ENCODE results near the gene PLEKHN1.

Gene PLEKHN1

DNA sequence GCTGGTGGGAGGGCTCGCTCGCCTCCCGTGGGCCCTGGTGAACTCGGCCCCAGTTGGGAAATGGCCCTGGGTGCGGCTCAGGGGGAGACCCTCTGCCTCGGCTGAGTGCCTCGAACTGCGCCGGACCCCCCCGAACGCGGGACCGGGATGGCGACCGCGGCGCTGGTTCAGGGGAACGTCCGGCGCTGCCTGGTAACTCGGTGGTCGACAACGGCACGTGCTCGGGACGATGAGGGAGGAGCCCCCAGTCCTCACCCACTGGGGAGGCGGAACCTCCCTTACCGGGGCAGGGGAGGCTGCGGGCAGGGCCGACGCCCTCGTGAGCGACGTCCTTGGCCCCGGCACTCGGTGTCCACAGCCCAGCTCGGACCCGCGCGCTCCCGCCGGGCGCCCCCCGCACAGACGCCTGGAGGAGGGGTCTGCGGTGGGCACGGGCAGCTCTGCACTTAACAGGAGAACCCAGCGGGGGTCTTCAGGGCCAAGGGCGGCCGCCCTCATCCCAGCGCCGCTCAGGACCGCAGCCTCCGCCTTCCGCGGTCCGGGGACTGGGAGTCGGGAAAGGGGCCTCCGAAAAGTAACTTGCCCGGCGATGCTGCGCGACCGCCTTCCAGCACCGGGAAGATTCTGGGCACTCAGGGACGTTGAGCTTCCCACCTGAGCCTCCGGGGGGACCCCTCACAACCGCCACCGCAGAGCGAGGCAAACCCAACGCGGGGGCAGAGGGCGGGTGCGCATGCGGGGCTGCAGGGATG lies 31.9 kb downstream of the PLEKHN1 start:
- Histone ChIP-seq H3K4me1 (ENCODE audit: control insufficient read depth, insufficient read depth, low read length) (peaks cover 29% of the 10 kb centered on the region), H3K27me3 (ENCODE audit: control insufficient read depth in 1 of 2, insufficient read depth in 2 of 2, low read length in 2 of 2) (peaks cover 2% of the 10 kb centered on the region in 2 donors), H3K4me3 (ENCODE audit: low read length in 2 of 2) (peak overlapping the region in 1 of 2 donors; percentile 40)

DNA sequence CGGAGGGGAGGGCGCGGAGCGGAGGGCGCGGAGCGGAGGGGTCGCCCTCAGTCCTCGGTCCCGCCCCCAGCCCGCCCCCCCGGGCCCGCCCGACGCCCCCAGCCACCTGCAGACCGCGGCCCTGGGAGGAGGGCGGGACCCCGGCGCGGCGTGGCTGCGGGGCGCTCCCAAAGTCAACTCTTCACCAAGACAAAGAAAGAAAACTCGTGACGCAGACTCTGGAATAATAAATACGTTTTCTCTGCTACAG lies 32.4 kb downstream of the PLEKHN1 start:
- peak overlapping the region; percentile 58 to 72 for H3K9ac ChIP-seq (ENCODE audit: low read length in 2 of 2)
- H3K9me3 ChIP-seq (ENCODE audit: control insufficient read depth in 2 of 2, low read length in 2 of 2), result no peaks in the 10 kb centered on the region
- H3K27ac ChIP-seq (ENCODE audit: low read length), result no peak overlapping the region
- peak overlapping the region in 1 of 2 donors; percentile 78 for H3K4me3 ChIP-seq (ENCODE audit: low read length in 2 of 2)
- H3K36me3 ChIP-seq (ENCODE audit: control insufficient read depth in 2 of 2, insufficient read depth in 2 of 2, low read length in 2 of 2), result no peaks in the 10 kb centered on the region
- H3K4me1 ChIP-seq (ENCODE audit: control insufficient read depth, insufficient read depth, low read length), result peaks cover 29% of the 10 kb centered on the region
- peaks cover 2% of the 10 kb centered on the region in 2 donors for H3K27me3 ChIP-seq (ENCODE audit: control insufficient read depth in 1 of 2, insufficient read depth in 2 of 2, low read length in 2 of 2)

More for the DNA sequence above, 31.9 kb downstream of the PLEKHN1 start:
- H3K9me3 ChIP-seq (ENCODE audit: control insufficient read depth in 2 of 2, low read length in 2 of 2), result no peaks in the 10 kb centered on the region
- H3K9ac ChIP-seq (ENCODE audit: low read length in 2 of 2), result no peak overlapping the region
- H3K36me3 ChIP-seq (ENCODE audit: control insufficient read depth in 2 of 2, insufficient read depth in 2 of 2, low read length in 2 of 2), result no peaks in the 10 kb centered on the region
- H3K27ac ChIP-seq (ENCODE audit: low read length), result no peak overlapping the region

DNA sequence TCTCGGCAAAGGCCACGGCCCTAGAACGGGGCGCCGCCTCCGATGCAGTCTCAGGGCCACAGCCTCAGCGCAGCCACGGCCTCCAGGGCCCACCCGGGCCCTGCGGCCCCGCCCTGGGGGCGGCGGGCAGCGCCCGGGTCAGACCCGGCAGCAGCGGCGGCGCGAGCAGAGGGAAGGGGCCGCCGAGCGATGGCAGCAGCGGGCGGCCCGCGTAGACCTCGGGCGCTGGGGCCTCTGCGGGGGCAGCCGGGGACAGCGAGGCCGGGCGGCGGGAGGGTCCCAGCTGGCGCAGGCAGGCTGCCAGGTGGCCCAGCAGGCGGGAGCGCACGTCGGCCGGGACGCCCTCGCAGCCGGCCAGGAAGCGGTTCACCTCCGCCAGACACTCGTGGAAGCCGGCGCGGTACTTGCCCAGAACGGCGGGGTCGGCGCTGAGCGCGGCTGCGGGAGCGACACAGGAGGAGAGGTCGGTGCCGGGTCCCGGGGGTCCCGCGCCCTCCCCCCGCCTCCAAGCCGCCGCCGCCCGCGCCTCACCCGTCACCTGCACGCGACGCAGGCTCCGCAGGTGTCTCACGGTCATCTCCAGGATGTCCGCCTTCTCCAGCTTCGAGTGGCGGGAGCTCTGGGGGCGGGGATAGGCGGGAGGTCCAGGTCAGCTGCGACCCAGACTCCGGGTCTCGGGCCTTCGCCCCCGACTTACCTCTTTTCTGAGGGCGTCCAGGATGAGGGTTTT lies 32.9 kb downstream of the PLEKHN1 start:
- peak overlapping the region; percentile 72 to 76 for H3K9ac ChIP-seq (ENCODE audit: low read length in 2 of 2)
- no peaks in the 10 kb centered on the region for H3K9me3 ChIP-seq (ENCODE audit: control insufficient read depth in 2 of 2, low read length in 2 of 2)
- H3K4me3 ChIP-seq (ENCODE audit: low read length in 2 of 2), result peak overlapping the region; percentile 65 to 78
- H3K36me3 ChIP-seq (ENCODE audit: control insufficient read depth in 2 of 2, insufficient read depth in 2 of 2, low read length in 2 of 2), result no peaks in the 10 kb centered on the region
- H3K27me3 ChIP-seq (ENCODE audit: control insufficient read depth in 1 of 2, insufficient read depth in 2 of 2, low read length in 2 of 2), result peaks cover 2% of the 10 kb centered on the region in 2 donors
- peaks cover 29% of the 10 kb centered on the region for H3K4me1 ChIP-seq (ENCODE audit: control insufficient read depth, insufficient read depth, low read length)
- peak overlapping the region; percentile 41 for H3K27ac ChIP-seq (ENCODE audit: low read length)

DNA sequence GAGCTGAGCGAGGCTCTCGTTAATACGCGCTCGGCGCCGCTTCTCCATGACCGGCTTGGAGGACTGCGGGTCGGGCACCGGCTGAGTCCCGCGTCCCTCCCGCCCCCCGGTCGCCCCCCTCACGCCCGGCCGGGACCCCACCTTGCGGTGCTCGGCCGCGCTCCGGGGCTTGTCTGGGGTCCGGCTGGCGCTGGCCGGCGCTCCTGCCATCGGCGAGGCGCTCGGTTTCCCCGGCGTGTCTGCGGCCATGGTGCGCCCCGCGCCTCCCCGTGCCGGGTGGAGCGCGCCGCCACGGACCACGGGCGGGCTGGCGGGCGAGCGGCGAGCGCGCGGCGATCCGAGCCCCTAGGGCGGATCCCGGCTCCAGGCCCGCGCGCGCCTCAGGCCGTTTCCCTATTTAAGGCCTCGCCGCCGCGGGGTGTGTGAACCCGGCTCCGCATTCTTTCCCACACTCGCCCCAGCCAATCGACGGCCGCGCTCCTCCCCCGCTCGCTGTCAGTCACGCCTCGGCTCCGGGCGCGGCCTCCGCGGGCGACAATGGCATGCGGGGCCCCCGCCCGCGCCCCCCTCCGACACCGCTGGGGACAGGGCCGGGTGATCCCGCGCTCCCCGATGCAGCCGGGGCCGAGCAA lies 33.6 kb downstream of the PLEKHN1 start, which contains the start of gene HES4:
Gene HES4 (minus strand): TSS at position 373 of the 632 bp plus-strand sequence. CDS start 124 bp downstream, at position 249.
- Histone ChIP-seq H3K9me3 (ENCODE audit: control insufficient read depth in 2 of 2, low read length in 2 of 2) (no peaks in the 10 kb centered on the region), H3K27me3 (ENCODE audit: control insufficient read depth in 1 of 2, insufficient read depth in 2 of 2, low read length in 2 of 2) (peaks cover 2% of the 10 kb centered on the region in 2 donors), H3K4me1 (ENCODE audit: control insufficient read depth, insufficient read depth, low read length) (peaks cover 32% of the 10 kb centered on the region), H3K9ac (ENCODE audit: low read length in 2 of 2) (peak within 1 kb of the TSS; percentile 79 to 88), H3K36me3 (ENCODE audit: control insufficient read depth in 2 of 2, insufficient read depth in 2 of 2, low read length in 2 of 2) (no peaks in the 10 kb centered on the region), H3K27ac (ENCODE audit: low read length) (peak within 1 kb of the TSS; percentile 97), H3K4me3 (ENCODE audit: low read length in 2 of 2) (peak within 1 kb of the TSS; percentile 65 to 78)

DNA sequence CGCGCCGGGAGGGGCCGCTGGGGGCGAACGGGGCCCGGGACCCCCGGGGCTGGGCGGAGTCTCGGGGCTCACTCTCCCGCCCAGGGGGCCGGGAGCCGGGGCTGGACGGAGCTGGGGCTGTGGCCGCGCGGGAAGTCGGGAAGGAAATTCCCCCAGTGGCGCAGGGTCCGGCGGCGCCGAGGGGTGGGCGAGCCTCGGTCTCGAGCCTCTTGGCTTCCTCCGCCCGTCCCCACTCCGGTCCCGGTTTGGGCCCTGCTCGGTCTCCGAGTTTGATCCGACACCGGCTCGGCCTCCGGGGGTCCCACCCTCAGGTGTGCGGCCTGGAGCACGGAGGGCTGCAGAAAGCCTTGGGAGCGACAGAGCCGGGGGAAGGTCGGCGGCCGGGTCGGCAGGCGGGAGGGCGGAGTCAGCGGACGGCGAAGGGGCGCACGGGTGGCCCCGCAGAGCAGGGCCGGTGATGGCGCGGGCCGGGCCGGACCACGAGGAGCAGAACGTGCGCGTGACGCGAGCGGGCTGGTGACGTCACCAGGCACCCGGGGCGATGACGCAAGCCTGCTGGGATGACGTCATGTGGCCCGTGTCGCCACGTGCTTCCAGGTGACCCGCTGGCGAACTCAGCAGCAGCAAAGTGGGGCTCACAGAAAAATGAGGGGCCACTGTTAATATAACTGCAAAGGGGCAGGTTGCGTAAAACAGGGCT lies 34.2 kb downstream of the PLEKHN1 start:
- H3K27me3 ChIP-seq (ENCODE audit: control insufficient read depth in 1 of 2, insufficient read depth in 2 of 2, low read length in 2 of 2), result peaks cover 2% of the 10 kb centered on the region in 2 donors
- no peaks in the 10 kb centered on the region for H3K9me3 ChIP-seq (ENCODE audit: control insufficient read depth in 2 of 2, low read length in 2 of 2)
- H3K4me3 ChIP-seq (ENCODE audit: low read length in 2 of 2), result peak overlapping the region; percentile 62 to 78
- peak overlapping the region; percentile 97 for H3K27ac ChIP-seq (ENCODE audit: low read length)
- H3K36me3 ChIP-seq (ENCODE audit: control insufficient read depth in 2 of 2, insufficient read depth in 2 of 2, low read length in 2 of 2), result no peaks in the 10 kb centered on the region
- peak overlapping the region; percentile 79 to 88 for H3K9ac ChIP-seq (ENCODE audit: low read length in 2 of 2)
- peaks cover 39% of the 10 kb centered on the region for H3K4me1 ChIP-seq (ENCODE audit: control insufficient read depth, insufficient read depth, low read length)

DNA sequence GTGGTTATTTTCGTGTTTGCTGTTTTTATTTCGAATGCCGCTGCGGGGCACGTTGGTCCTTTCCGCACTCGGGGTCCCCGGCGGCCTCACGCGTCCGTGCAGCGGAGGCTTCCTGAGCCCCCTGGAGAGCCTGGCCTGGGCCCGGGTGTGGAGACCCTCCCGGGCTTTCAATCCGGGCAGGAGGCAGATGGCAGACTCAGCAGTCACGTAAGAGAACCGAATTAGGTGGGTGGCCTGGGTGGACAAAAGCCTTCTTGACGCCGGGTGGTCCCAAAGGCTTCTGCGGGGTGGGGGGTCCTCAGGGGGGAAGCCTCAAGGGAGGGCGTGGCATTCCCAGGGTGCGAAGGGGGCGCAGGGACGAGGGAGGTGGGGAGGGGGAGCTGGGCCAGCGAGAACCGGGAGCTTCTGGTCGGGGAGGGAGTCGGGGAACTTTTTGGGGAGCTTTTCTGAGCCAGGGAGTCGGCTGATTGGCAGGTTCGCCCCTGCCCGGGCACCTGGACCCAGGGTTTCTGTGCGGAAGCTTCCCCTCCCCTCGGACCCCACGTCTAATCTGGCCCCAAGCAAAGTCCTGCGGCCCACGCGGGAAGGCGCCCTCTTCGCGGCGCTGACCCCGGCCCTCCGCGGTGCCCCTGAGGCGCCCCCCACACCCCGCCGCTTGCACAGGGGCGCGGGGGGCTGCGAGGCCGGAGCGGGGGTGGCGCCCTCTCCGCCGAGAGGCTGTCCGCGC lies 34.9 kb downstream of the PLEKHN1 start:
- H3K9ac ChIP-seq (ENCODE audit: low read length in 2 of 2), result peak overlapping the region; percentile 79 to 88
- peak overlapping the region; percentile 97 for H3K27ac ChIP-seq (ENCODE audit: low read length)
- peaks cover 42% of the 10 kb centered on the region for H3K4me1 ChIP-seq (ENCODE audit: control insufficient read depth, insufficient read depth, low read length)

DNA sequence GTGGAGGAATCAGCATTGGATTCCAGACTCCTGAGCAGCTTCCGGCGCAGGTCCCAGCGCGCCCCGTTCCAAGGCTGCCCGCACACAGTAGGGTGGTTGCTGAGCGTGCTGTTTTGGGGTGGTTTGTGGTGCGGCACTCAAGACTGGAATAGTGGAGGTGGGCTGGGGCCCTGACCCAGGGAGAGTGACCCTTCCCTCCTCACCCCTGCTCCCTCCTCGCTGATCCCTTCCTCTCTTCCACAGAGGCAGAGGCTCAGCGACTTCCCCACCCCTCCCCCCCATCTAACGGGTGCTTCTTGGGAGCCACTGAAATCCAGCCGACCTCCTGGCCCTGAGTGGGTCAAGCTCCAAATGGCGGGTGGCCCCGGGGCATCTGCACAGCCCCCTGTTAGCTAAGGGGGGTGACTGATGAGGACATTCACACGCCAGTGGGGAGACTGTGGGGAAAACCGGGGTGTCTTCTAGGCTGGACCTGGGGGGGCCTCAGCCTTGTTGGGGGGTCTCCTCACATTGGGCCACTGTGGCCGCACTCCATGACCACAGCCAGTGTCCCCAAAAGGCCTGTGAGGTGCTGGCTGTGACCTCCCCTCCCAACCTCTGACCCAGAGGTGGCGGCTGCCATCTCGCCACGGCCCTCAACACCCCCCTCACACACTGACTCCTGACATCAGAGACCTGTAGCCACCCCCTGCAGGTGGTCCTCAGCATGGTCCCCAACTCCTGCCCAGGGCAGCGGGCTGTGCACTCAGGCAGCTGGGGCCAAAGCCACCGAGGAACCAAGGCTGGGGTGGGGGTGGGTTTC lies 37.5 kb downstream of the PLEKHN1 start:
- no peak overlapping the region for H3K9ac ChIP-seq (ENCODE audit: low read length in 2 of 2)
- no peaks in the 10 kb centered on the region for H3K36me3 ChIP-seq (ENCODE audit: control insufficient read depth in 2 of 2, insufficient read depth in 2 of 2, low read length in 2 of 2)
- H3K27ac ChIP-seq (ENCODE audit: low read length), result no peak overlapping the region
- H3K4me3 ChIP-seq (ENCODE audit: low read length in 2 of 2), result no peak overlapping the region
- H3K27me3 ChIP-seq (ENCODE audit: control insufficient read depth in 1 of 2, insufficient read depth in 2 of 2, low read length in 2 of 2), result peaks cover 6 to 13% of the 10 kb centered on the region in 2 donors
- H3K9me3 ChIP-seq (ENCODE audit: control insufficient read depth in 2 of 2, low read length in 2 of 2), result no peaks in the 10 kb centered on the region
- peaks cover 29% of the 10 kb centered on the region for H3K4me1 ChIP-seq (ENCODE audit: control insufficient read depth, insufficient read depth, low read length)

More for the DNA sequence above, 34.9 kb downstream of the PLEKHN1 start:
- Histone ChIP-seq H3K4me3 (ENCODE audit: low read length in 2 of 2) (peak overlapping the region; percentile 62 to 78), H3K9me3 (ENCODE audit: control insufficient read depth in 2 of 2, low read length in 2 of 2) (no peaks in the 10 kb centered on the region), H3K27me3 (ENCODE audit: control insufficient read depth in 1 of 2, insufficient read depth in 2 of 2, low read length in 2 of 2) (peaks cover 2 to 7% of the 10 kb centered on the region in 2 donors), H3K36me3 (ENCODE audit: control insufficient read depth in 2 of 2, insufficient read depth in 2 of 2, low read length in 2 of 2) (no peaks in the 10 kb centered on the region)

DNA sequence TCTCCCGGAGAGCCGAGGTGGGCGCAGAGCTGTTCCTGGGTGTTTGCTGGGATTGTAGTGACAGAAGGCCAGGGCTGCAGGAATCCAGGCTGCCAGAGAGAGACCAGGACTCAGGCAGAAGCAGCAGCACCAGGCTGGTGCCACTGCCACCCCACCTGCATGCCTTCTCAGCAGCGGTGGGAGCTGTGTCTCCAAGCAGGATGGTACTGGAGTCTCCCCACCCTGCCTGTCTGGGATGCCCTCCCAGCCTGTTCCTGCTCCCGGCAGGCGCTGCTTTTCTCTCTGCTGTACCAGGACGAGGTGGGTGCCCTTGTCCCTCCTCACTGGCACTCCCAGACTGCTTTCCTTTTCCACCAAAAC lies 38.1 kb downstream of the PLEKHN1 start:
- H3K4me3 ChIP-seq (ENCODE audit: low read length in 2 of 2), result no peak overlapping the region
- no peak overlapping the region for H3K9ac ChIP-seq (ENCODE audit: low read length in 2 of 2)
- no peaks in the 10 kb centered on the region for H3K9me3 ChIP-seq (ENCODE audit: control insufficient read depth in 2 of 2, low read length in 2 of 2)
- H3K27ac ChIP-seq (ENCODE audit: low read length), result no peak overlapping the region
- peaks cover 25% of the 10 kb centered on the region for H3K4me1 ChIP-seq (ENCODE audit: control insufficient read depth, insufficient read depth, low read length)
- peaks cover 6 to 13% of the 10 kb centered on the region in 2 donors for H3K27me3 ChIP-seq (ENCODE audit: control insufficient read depth in 1 of 2, insufficient read depth in 2 of 2, low read length in 2 of 2)
- H3K36me3 ChIP-seq (ENCODE audit: control insufficient read depth in 2 of 2, insufficient read depth in 2 of 2, low read length in 2 of 2), result no peaks in the 10 kb centered on the region

DNA sequence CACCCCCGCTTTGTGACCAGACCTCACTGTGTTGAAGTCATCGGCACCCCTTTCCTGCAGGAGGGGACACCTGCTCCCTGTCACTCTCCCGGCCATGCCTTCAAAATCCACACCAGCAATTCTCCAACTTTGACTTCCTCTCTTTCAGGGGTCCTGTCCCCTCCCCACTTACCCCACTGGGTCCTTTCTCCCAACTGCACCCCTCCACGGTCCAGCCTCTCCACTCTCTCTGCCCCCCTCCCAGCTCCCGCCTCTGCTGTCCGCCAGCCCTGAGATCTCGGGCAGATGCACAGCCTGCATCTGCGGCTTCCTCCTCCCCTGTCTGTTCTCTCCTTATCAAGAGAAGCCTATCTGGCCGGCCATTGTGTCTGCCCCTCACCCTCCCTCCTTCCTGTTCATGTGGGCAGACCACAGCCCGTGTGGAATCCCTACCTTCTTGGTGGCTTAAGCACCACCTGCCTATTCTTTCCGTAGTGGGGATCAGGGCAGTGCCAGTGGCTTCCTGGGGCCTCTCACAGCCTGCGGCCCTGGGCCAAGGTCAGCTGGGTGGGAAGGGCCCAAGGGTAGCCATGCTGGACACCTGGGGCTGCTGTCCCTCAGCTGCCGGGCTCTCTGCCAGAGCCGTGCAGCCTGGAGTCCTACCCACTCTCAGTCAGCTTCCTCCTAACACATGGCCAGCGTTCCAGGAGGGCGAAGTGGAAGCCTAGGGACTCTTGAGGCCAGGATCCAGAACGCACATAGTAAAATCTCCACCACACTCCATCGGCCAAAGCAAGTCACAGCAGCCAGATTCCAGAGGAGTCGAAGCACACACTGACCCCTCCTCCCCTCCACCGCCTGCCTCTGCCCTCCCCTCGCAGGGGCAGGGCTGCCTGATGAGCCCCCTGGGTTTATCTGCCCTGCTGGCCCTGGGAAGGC lies 38.8 kb downstream of the PLEKHN1 start:
- H3K4me3 ChIP-seq (ENCODE audit: low read length in 2 of 2), result peak overlapping the region in 1 of 2 donors; percentile 11
- H3K4me1 ChIP-seq (ENCODE audit: control insufficient read depth, insufficient read depth, low read length), result peaks cover 25% of the 10 kb centered on the region

More for the DNA sequence above, 38.8 kb downstream of the PLEKHN1 start:
- peaks cover 6 to 13% of the 10 kb centered on the region in 2 donors for H3K27me3 ChIP-seq (ENCODE audit: control insufficient read depth in 1 of 2, insufficient read depth in 2 of 2, low read length in 2 of 2)
- H3K36me3 ChIP-seq (ENCODE audit: control insufficient read depth in 2 of 2, insufficient read depth in 2 of 2, low read length in 2 of 2), result no peaks in the 10 kb centered on the region
- H3K9me3 ChIP-seq (ENCODE audit: control insufficient read depth in 2 of 2, low read length in 2 of 2), result no peaks in the 10 kb centered on the region
- H3K9ac ChIP-seq (ENCODE audit: low read length in 2 of 2), result peak overlapping the region; percentile 14 to 29
- H3K27ac ChIP-seq (ENCODE audit: low read length), result no peak overlapping the region
